HG02852 (cell line): ENCODE results near the gene TTLL10.
"Not testable (repeated sequence)": the region's sequence is repeated elsewhere in the genome, so short reads cannot be mapped to it uniquely, and the experiment has no call there.

Source experiments
- ATAC-seq: cut with Tn5 transposase; IDR thresholded peaks from one replicate; pipeline ENCODE4 v1.9.1; 2021; ENCODE audit warnings: mild to moderate bottlenecking, moderate library complexity; ENCODE audit not compliant: unreplicated experiment

TTLL10 gene

GRCh38 chr1:1140673-1141072, 33.0 kb upstream of the TTLL10 start:
- no peak for ATAC-seq

GRCh38 chr1:1141244-1141910, 32.3 kb upstream of the TTLL10 start:
- ATAC-seq, result no peak

- no peak for ATAC-seq
Measured at GRCh38 chr1:1141911-1142250, 31.8 kb upstream of the TTLL10 start.

- not testable (repeated sequence) for ATAC-seq
Measured at GRCh38 chr1:1142352-1142751, 31.3 kb upstream of the TTLL10 start.

- no peak for ATAC-seq
Measured at GRCh38 chr1:1142844-1143243, 30.8 kb upstream of the TTLL10 start.

GRCh38 chr1:1143636-1144035, 30.0 kb upstream of the TTLL10 start:
- no peak for ATAC-seq

- ATAC-seq, result no peak
Measured at GRCh38 chr1:1144122-1144842, 29.4 kb upstream of the TTLL10 start.

GRCh38 chr1:1144843-1145546, 28.7 kb upstream of the TTLL10 start:
- no peak for ATAC-seq

- ATAC-seq, result no peak
Measured at GRCh38 chr1:1145547-1145914, 28.1 kb upstream of the TTLL10 start.

GRCh38 chr1:1146026-1146425, 27.7 kb upstream of the TTLL10 start:
- ATAC-seq, result no peak

GRCh38 chr1:1146596-1146995, 27.1 kb upstream of the TTLL10 start:
- no peak for ATAC-seq

GRCh38 chr1:1148061-1148460, 25.6 kb upstream of the TTLL10 start:
- no peak for ATAC-seq

- ATAC-seq, result no peak
Measured at GRCh38 chr1:1148569-1148968, 25.1 kb upstream of the TTLL10 start.

GRCh38 chr1:1149416-1149815, 24.3 kb upstream of the TTLL10 start:
- no peak for ATAC-seq

- no peak for ATAC-seq
Measured at GRCh38 chr1:1150100-1150499, 23.6 kb upstream of the TTLL10 start.

GRCh38 chr1:1151306-1151705, 22.4 kb upstream of the TTLL10 start:
- ATAC-seq, result no peak

- not testable (repeated sequence) for ATAC-seq
Measured at GRCh38 chr1:1152431-1152830, 21.2 kb upstream of the TTLL10 start.

- ATAC-seq, result not testable (repeated sequence)
Measured at GRCh38 chr1:1153215-1153614, 20.5 kb upstream of the TTLL10 start.

- no peak for ATAC-seq
Measured at GRCh38 chr1:1153874-1154273, 19.8 kb upstream of the TTLL10 start.

- ATAC-seq, result no peak
Measured at GRCh38 chr1:1155258-1155657, 18.4 kb upstream of the TTLL10 start.

- no peak for ATAC-seq
Measured at GRCh38 chr1:1156140-1157032, 17.3 kb upstream of the TTLL10 start.
